Heart right ventricle (tissue), 16 donors: ENCODE results near the gene KRTAP1-5. TPM values are rescaled to one million over a fixed set of nuclear protein-coding genes. Genes with fewer than 3 reads are reported as not detected.
"Not testable (repeated sequence)": the region's sequence is repeated elsewhere in the genome, so short reads cannot be mapped to it uniquely, and the experiment has no call there.

Experiments
- ATAC-seq, 8 donors: fragments of 200-7000 bp; cut with Tn5 transposase; one replicate each; pipeline ENCODE4 v1.9.1; 2020; ENCODE audit warnings: mild to moderate bottlenecking in 8 of 8, moderate library complexity in 8 of 8, moderate number of reproducible peaks in 1 of 8
- DNase-seq, 2 donors: peaks; one replicate each; pipeline ENCODE4 v3.0.0-alpha.2; 2020
- H3K27ac ChIP-seq, 10 donors: fragments of 200-600 bp; sonication (generic) in 2 of 10; one replicate each; pipeline versions ENCODE4 v1.5.0 to v1.8.0; 2020 to 2022; ENCODE audit warnings: mild to moderate bottlenecking in 3 of 10
- H3K27me3 ChIP-seq, 7 donors: fragments of 200-600 bp; one replicate each; pipeline ENCODE4 v1.8.0; 2021 to 2022; ENCODE audit warnings: mild to moderate bottlenecking in 2 of 7
- H3K36me3 ChIP-seq, 9 donors: fragments of 200-600 bp; sonication (generic) in 1 of 9; one replicate each; pipeline versions ENCODE4 v1.5.0 to v1.8.0; 2020 to 2022; ENCODE audit warnings: mild to moderate bottlenecking in 2 of 9
- H3K4me1 ChIP-seq, 9 donors: fragments of 200-600 bp; sonication (generic) in 1 of 9; one replicate each; pipeline versions ENCODE4 v1.5.0 to v1.8.0; 2020 to 2022; ENCODE audit warnings: mild to moderate bottlenecking in 4 of 9
- H3K4me3 ChIP-seq, 10 donors: fragments of 200-600 bp; sonication (generic) in 2 of 10; one replicate each; pipeline versions ENCODE4 v1.5.0 to v1.8.0; 2020 to 2022; ENCODE audit warnings: mild to moderate bottlenecking in 7 of 10, moderate library complexity in 2 of 10
- H3K9me3 ChIP-seq, 11 donors: fragments of 200-600 bp in 10 of 11; sonication (generic) in 2 of 11; one replicate each; pipeline versions ENCODE4 v1.5.0 to v1.8.0; 2013 to 2022; ENCODE audit warnings: mild to moderate bottlenecking in 2 of 11, control low read depth in 1 of 11, moderate library complexity in 1 of 11
- WGBS, 2 donors: extraction: QIAGEN DNeasy Blood & Tissue Kit; methylation state at CpG; one replicate each; pipeline ENCODE4 v1.1.7; 2013; ENCODE audit warnings: inconsistent platforms in 1 of 2; 5-methylcytosine and 5-hydroxymethylcytosine counted together
- intact Hi-C, 10 donors: fragments of 100-400 bp; cut with DNase I; formaldehyde crosslinking; loops; one replicate each; pipeline versions ENCODE4 v1.11.1 to v1.14.2; 2022
- polyA plus RNA-seq, 2 donors: library from polyadenylated mRNA; stranded (reverse); fragments of 200-250 nt; gene quantifications; one replicate each; pipeline ENCODE4 v1.2.3, GENCODE V29; 2013
- total RNA-seq, 10 donors: library from RNA; stranded (reverse); fragmentation: NEBNext Ultra II Directional in 3 of 10; extraction: Animal tissue kit (Norgen Biotek cat#: 25700) in 3 of 10; gene quantifications; one replicate each; pipeline versions ENCODE4 v1.2.1 to v1.2.4, GENCODE V29; 2021 to 2023
- TF ChIP-seq, protein P1 (sequence below), 9 donors: fragments of 200-600 bp; sonication (generic) in 2 of 9; IDR thresholded peaks; one replicate each; pipeline versions ENCODE4 v1.5.0 to v1.8.0; 2021 to 2022; ENCODE audit warnings: antibody characterized with exemption in 9 of 9, mild to moderate bottlenecking in 5 of 9, moderate library complexity in 1 of 9
- donor health status: Arrhythmogenic right ventricular cardiomyopathy.
- donor health status: ischemic (EF 13 %, LVEDD 7.1; RV severe dilation, severe dysfunction).
- donor health status: healthy with polysubstance abuse.
- donor health status: DM: no; HTN: yes; CAD: no.
- donor health status: DM: no; HTN: no; CAD: no.
- donor health status: ischemic (EF 25% LVEDD 6.9; RV normal size, moderate dysfunction).
- donor health status: ischemic (EF 25% LVEDD 5.7; RV mildly dilated, moderate dysfunction).
- donor health status: healthy.
- donor health status: DM: yes; HTN: yes; CAD: no.
- donor health status: Ischemic cardiomyopathy.
- donor health status: ischemic (EF 35%, LVEDD 5.7; RV mildly dilated, moderate dysfunction).
- donor health status: nonischemic (EF 11% LVEDD 7.7; RV severe dilation, severe dysfunction).
- donor health status: DM: yes; HTN: yes; CAD: no.
- donor health status: PGD.
- donor health status: ischemic (EF 29% LVEDD 5.4; RV normal size, mild dysfunction).
- donor health status: nonischemic (EF 23%, LVEDD 6.1; RV moderate dilation, normal function).

KRTAP1-5 gene
- total and polyA plus RNA-seq, 12 donors = not detected

DNA sequence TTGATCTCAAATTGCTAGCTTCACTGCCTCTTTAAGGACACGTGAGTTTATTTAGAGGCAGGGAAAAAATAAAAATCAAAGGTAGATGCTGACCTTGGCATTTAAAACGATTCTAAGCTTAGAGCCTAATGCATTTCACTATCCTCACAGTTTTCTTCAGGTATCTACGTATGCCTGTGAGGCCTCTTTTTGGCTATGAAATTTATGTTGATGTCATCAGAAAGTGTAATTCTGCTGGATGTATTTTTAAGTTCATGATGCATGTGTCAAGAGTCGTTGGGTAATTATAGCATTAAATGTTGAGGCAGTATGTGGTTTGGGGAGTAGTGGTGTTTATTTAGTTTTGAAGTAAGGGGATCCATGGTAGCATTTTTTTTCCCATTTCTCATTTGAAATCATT, 23.1 kb downstream of the KRTAP1-5 start:
- DNase-seq = no peak
- intact Hi-C loops = no loop called here

DNA sequence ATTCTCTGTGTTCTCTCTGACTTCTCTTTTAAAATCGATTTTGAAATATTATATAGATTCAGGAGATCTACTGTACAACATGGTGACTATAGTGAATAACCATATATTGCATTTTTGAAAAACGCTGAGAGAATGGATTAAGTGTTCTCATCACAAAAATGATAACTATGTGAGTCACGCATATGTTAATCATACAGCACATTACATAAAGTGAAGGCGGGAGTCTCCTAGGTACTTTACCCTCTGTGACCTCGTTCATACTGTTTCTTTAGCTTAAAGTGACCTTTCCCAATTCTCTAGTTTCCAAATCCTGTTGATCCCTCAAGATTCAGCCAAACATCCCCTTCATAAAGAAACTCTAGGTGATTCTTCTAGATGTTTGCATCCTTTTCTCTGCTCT, 24.2 kb downstream of the KRTAP1-5 start:
- peaks cover 0 to 35% (median 15%) of the 10 kb centered on the region in 7 donors for H3K27me3 ChIP-seq
- intact Hi-C loops = no loop called here
- TF ChIP-seq, protein P1, sequence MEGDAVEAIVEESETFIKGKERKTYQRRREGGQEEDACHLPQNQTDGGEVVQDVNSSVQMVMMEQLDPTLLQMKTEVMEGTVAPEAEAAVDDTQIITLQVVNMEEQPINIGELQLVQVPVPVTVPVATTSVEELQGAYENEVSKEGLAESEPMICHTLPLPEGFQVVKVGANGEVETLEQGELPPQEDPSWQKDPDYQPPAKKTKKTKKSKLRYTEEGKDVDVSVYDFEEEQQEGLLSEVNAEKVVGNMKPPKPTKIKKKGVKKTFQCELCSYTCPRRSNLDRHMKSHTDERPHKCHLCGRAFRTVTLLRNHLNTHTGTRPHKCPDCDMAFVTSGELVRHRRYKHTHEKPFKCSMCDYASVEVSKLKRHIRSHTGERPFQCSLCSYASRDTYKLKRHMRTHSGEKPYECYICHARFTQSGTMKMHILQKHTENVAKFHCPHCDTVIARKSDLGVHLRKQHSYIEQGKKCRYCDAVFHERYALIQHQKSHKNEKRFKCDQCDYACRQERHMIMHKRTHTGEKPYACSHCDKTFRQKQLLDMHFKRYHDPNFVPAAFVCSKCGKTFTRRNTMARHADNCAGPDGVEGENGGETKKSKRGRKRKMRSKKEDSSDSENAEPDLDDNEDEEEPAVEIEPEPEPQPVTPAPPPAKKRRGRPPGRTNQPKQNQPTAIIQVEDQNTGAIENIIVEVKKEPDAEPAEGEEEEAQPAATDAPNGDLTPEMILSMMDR (IDR thresholded peaks at IDR 0.05) = no peak
- no peaks in the 10 kb centered on the region for H3K36me3 ChIP-seq
- no peak overlapping the region for H3K27ac ChIP-seq
- DNase-seq (no peak), ATAC-seq (no peak)
- no peak overlapping the region for H3K4me3 ChIP-seq
- 56 to 66% methylated on average over 5 of the region's 5 CpGs for WGBS, 2 donors
- H3K4me1 ChIP-seq = no peaks in the 10 kb centered on the region
- peaks cover 0 to 3% (median 0%) of the 10 kb centered on the region in 11 donors for H3K9me3 ChIP-seq

More for the DNA sequence above, 23.1 kb downstream of the KRTAP1-5 start:
- TF ChIP-seq, protein P1 (IDR thresholded peaks at IDR 0.05) = no peak
- no peak for ATAC-seq
- Histone ChIP-seq H3K9me3 (peaks cover 0 to 3% (median 0%) of the 10 kb centered on the region in 11 donors), H3K27ac (no peak overlapping the region), H3K36me3 (no peaks in the 10 kb centered on the region), H3K4me3 (no peak overlapping the region), H3K27me3 (peaks cover 0 to 25% (median 10%) of the 10 kb centered on the region in 7 donors), H3K4me1 (no peaks in the 10 kb centered on the region)
- 58 to 68% methylated on average over 4 of the region's 4 CpGs for WGBS, 2 donors

DNA sequence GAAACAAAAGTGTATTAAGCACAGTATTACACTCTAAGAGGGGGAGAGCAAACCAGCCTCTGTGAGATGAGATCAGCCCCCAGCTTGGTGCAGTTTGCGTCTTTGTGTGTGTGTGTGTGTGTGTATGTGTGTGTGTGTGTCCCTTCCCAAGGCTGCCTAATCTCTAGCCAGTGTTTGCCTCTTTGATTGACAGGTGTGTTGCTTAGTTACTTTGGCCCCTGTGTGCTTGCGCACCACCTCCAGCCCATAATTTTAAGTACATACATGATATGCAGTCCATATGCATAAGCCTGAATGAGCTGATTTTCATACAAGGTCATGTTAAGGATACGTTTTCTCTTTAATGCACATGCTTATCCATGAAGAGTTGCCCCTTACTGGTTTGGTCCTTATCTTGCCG, 25.2 kb downstream of the KRTAP1-5 start:
- H3K36me3 ChIP-seq = no peaks in the 10 kb centered on the region
- DNase-seq (no peak), ATAC-seq (no peak)
- TF ChIP-seq, protein P1 (IDR thresholded peaks at IDR 0.05) = no peak
- no peaks in the 10 kb centered on the region for H3K4me1 ChIP-seq
- no peak overlapping the region for H3K27ac ChIP-seq
- WGBS, 2 donors = 63 to 70% methylated on average over 4 of the region's 4 CpGs
- H3K27me3 ChIP-seq = peaks cover 0 to 42% (median 21%) of the 10 kb centered on the region in 7 donors
- intact Hi-C loops = no loop called here
- no peak overlapping the region for H3K4me3 ChIP-seq
- H3K9me3 ChIP-seq = peaks cover 0 to 3% (median 0%) of the 10 kb centered on the region in 11 donors

DNA sequence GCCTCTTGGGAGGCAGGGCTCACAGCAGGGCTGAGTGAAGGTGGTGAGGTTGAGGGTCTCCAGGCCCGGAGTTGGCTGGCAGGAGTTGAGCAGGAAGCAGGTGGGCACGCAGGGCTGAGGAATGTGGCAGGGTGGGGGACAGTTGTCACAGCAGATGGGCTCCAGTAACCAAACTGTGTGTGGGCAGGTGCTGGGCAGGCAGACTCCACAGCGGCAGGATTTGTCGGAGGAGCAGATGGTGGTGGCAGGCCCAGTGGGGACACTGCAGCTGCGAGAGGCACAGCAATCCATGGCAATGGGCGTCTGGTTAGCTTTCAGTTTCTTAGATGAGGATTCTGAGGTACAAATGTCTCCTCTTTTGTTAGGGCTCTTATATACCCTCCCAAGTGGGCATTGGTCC, 27.4 kb downstream of the KRTAP1-5 start, which contains the start of gene KRTAP3-2:
Gene KRTAP3-2, minus strand, starts transcription at position 344 of the 400 bp plus-strand sequence. Its CDS starts 53 bp downstream, at position 291.
- DNase-seq = not testable (repeated sequence)
- H3K27me3 ChIP-seq = peaks cover 0 to 54% (median 34%) of the 10 kb centered on the region in 7 donors

DNA sequence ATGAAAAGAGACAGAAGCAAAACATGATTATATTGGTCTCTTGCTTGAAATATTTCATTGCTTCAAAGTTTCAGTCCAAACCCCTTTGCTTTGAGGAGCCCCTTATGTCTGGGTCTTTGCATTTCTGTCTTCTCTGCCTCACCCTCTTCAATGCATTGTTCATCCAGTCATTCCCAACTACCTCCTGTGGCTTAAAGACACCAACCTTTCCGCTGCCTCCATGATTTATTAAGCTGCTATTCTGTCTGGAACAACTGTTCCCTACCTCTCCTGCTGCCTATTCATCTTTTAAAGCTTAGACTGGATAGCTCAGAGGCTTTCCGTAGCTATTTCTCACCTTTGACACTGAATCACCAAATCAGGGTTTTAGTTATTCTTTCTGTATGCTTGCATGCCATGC, 29.6 kb downstream of the KRTAP1-5 start:
- Histone ChIP-seq H3K36me3 (no peaks in the 10 kb centered on the region), H3K4me1 (no peaks in the 10 kb centered on the region), H3K9me3 (peaks cover 0 to 3% (median 0%) of the 10 kb centered on the region in 11 donors), H3K27ac (no peak overlapping the region), H3K4me3 (no peak overlapping the region), H3K27me3 (peaks cover 0 to 56% (median 34%) of the 10 kb centered on the region in 7 donors)
- intact Hi-C loops = no loop called here
- no peak for DNase-seq
- 83 to 85% methylated on average over 2 of the region's 2 CpGs for WGBS, 2 donors
- no peak for ATAC-seq
- TF ChIP-seq, protein P1 (IDR thresholded peaks at IDR 0.05) = no peak

More for the DNA sequence above, 27.4 kb downstream of the KRTAP1-5 start, which contains the start of gene KRTAP3-2:
- ATAC-seq, H3K9me3 ChIP-seq, H3K36me3 ChIP-seq, H3K4me1 ChIP-seq, H3K4me3 ChIP-seq, intact Hi-C loops, H3K27ac ChIP-seq: not testable (repeated sequence)
- 69 to 78% methylated on average over 6 of the region's 6 CpGs for WGBS, 2 donors
